SKM-1 (cell line): ENCODE measurements around the gene COL15A1.
"Not testable (repeated sequence)": the region's sequence is repeated elsewhere in the genome, so short reads cannot be mapped to it uniquely, and the experiment has no call there.

ENCODE experiments used
- DNase-seq: peaks from one replicate; lab custom pipeline; 2025; ENCODE audit not compliant: unreplicated experiment; lab: John Stamatoyannopoulos, UW

Gene COL15A1

GRCh38 chr9:99075246-99075912, 131.7 kb downstream of the COL15A1 start:
- no peak for DNase-seq

- DNase-seq = no peak
These were observed 132.3 kb downstream of the COL15A1 start for GRCh38 chr9:99076030-99076429.

GRCh38 chr9:99076483-99077171, 132.9 kb downstream of the COL15A1 start:
- no peak for DNase-seq

- no peak for DNase-seq
These were observed 135.0 kb downstream of the COL15A1 start for GRCh38 chr9:99078717-99079116.

- DNase-seq = no peak
These were observed 135.8 kb downstream of the COL15A1 start for GRCh38 chr9:99079542-99079941.

- no peak for DNase-seq
These were observed 139.3 kb downstream of the COL15A1 start for GRCh38 chr9:99083051-99083450.

- no peak for DNase-seq
These were observed 142.5 kb downstream of the COL15A1 start for GRCh38 chr9:99085949-99086948.

- DNase-seq = no peak
These were observed 143.8 kb downstream of the COL15A1 start for GRCh38 chr9:99087462-99087861.

GRCh38 chr9:99090336-99091130, 146.8 kb downstream of the COL15A1 start:
- DNase-seq = no peak

GRCh38 chr9:99092643-99093491, 149.2 kb downstream of the COL15A1 start:
- no peak for DNase-seq

GRCh38 chr9:99093492-99093791, 149.7 kb downstream of the COL15A1 start:
- DNase-seq = no peak

GRCh38 chr9:99095565-99095964, 151.9 kb downstream of the COL15A1 start:
- DNase-seq = no peak

GRCh38 chr9:99096409-99096808, 152.7 kb downstream of the COL15A1 start:
- no peak for DNase-seq

- DNase-seq = not testable (repeated sequence)
These were observed 156.3 kb downstream of the COL15A1 start for GRCh38 chr9:99099806-99100585.

- DNase-seq = no peak
These were observed 157.6 kb downstream of the COL15A1 start for GRCh38 chr9:99101271-99101670.

GRCh38 chr9:99101812-99102211, 158.1 kb downstream of the COL15A1 start:
- DNase-seq = no peak

- DNase-seq = no peak
These were observed 159.6 kb downstream of the COL15A1 start for GRCh38 chr9:99103054-99103895.

GRCh38 chr9:99103901-99104458, 160.3 kb downstream of the COL15A1 start:
- no peak for DNase-seq
